Breast epithelium (tissue), 3 donors: Measurements from ENCODE around the gene TMEFF1.

Experiments
- CTCF ChIP-seq, 3 donors: fragments of 450-650 bp; IDR thresholded peaks; one replicate each; pipeline ENCODE4 v1.5.1; 2016 to 2017; ENCODE audit warnings: antibody characterized with exemption in 3 of 3, mild to moderate bottlenecking in 3 of 3, moderate library complexity in 3 of 3
- POLR2A ChIP-seq: fragments of 450-650 bp; IDR thresholded peaks from one replicate; pipeline ENCODE4 v1.6.1; 2016; ENCODE audit warnings: antibody characterized with exemption, mild to moderate bottlenecking, moderate library complexity
- POLR2AphosphoS5 ChIP-seq, 3 donors: sonication (generic); formaldehyde crosslinking; IDR thresholded peaks; one replicate each; pipeline ENCODE4 v1.6.1; 2017; ENCODE audit warnings: antibody characterized with exemption in 3 of 3

GRCh38 chr9:100477241-100477640, 4.3 kb downstream of the TMEFF1 start:
- no peak for TF ChIP-seq CTCF (IDR thresholded peaks at IDR 0.05)
- TF ChIP-seq POLR2A: no peak
- TF ChIP-seq POLR2AphosphoS5 (IDR thresholded peaks at IDR 0.05): no peak
